Measurements from ENCODE around the gene ZNF618.

DNA sequence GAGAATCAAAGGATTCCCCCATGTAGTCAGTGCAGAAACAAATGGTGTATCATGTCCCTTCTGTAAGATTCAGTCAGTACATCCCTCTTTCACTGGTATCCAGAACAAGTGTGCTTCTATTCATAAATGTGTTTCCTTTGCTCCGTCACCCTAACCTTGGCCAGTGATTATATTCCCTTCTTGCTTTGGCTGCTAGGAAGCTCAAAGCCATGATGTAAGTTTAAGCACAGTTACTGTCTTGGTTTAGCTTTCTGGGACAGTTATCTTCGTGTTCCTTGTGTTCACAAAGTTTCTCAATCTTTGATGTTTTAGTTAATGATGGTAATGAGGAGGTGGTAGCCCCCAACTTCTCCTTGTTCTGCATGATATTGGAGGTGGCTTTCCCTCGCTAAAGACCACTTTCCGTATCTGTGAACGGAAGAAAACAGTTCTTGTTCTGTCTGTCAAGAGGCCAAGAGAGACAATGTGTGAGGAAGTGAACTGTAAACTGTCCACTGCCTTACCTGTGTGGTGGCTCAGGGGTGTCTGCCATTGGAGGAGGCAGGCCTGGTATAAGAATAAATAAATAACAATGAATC, 204.2 kb downstream of the ZNF618 start:
- TF ChIP-seq, protein P1, sequence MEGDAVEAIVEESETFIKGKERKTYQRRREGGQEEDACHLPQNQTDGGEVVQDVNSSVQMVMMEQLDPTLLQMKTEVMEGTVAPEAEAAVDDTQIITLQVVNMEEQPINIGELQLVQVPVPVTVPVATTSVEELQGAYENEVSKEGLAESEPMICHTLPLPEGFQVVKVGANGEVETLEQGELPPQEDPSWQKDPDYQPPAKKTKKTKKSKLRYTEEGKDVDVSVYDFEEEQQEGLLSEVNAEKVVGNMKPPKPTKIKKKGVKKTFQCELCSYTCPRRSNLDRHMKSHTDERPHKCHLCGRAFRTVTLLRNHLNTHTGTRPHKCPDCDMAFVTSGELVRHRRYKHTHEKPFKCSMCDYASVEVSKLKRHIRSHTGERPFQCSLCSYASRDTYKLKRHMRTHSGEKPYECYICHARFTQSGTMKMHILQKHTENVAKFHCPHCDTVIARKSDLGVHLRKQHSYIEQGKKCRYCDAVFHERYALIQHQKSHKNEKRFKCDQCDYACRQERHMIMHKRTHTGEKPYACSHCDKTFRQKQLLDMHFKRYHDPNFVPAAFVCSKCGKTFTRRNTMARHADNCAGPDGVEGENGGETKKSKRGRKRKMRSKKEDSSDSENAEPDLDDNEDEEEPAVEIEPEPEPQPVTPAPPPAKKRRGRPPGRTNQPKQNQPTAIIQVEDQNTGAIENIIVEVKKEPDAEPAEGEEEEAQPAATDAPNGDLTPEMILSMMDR (IDR thresholded peaks at IDR 0.05 in 4 of 5, conservative IDR thresholded peaks at IDR 0.05 in 1 of 5) = no peak
- no peak for TF ChIP-seq POLR2A (IDR thresholded peaks at IDR 0.05)
